ENCODE measurements around the gene OPCML. TPM values are rescaled to one million over a fixed set of nuclear protein-coding genes. Genes with fewer than 3 reads are reported as not detected.

The OPCML gene
- total RNA-seq, 2 donors from 2014 or later, result 0.60 to 1.3 TPM

DNA sequence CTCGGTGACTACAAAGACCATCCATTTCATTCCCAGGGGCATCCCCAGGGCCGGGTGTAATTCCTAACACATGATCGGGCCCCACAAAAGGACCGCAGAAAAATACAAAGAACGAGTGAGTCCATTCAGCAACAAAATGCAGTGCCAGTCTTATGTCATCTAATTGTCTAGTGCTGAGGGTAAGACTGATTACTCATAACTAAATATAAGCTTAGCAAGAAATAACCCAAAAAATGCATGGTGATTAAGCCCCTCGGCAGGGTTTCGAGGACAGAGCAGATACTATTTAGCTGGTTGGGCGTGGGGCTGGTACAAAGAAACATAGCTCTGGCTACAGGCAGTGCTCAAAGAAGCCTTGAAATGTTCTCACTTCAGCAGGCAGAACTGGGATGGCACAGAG is 1078.9 kb downstream of the OPCML start:
- intact Hi-C loops (cut with DNase I), result no loop called here
- DNase-seq (ENCODE audit: low spot score), result no peak

DNA sequence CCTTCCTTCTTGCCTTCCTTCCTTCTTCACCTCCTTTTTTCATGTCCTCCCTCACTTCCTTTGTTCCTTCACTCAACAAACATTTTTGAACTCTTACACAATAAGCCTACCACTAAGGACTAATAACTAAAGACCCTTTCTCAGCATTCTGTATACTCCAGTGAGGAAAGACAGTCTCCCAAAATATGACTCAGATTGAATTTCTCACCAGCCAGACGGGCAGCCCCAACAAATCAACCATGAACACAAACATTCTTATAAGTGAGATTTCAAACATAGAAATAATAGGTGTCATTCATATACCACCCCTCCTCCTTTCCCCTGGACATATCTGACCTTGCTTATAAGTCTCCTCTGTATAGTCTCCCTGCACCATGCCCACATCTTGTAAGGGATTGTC is 1079.7 kb downstream of the OPCML start:
- no peak for DNase-seq (ENCODE audit: low spot score)
- intact Hi-C loops (cut with DNase I), result no loop called here

GRCh38 chr11:132451942-132452601 is 1080.2 kb downstream of the OPCML start:
- intact Hi-C loops (cut with DNase I), result no loop called here
- no peak for DNase-seq (ENCODE audit: low spot score)

GRCh38 chr11:132450631-132451030 is 1081.7 kb downstream of the OPCML start:
- DNase-seq (ENCODE audit: low spot score), result no peak
- intact Hi-C loops (cut with DNase I), result no loop called here

- intact Hi-C loops (cut with DNase I), result no loop called here
- DNase-seq (ENCODE audit: low spot score), result no peak
These were observed 1083.8 kb downstream of the OPCML start for GRCh38 chr11:132448334-132448995.

GRCh38 chr11:132447761-132448160 is 1084.5 kb downstream of the OPCML start:
- no peak for DNase-seq (ENCODE audit: low spot score)
- intact Hi-C loops (cut with DNase I), result no loop called here

GRCh38 chr11:132445859-132446291 is 1086.4 kb downstream of the OPCML start:
- intact Hi-C loops (cut with DNase I), result no loop called here

GRCh38 chr11:132444911-132445310 is 1087.4 kb downstream of the OPCML start:
- intact Hi-C loops (cut with DNase I), result no loop called here
- no peak for DNase-seq (ENCODE audit: low spot score)

More at GRCh38 chr11:132445859-132446291, 1086.4 kb downstream of the OPCML start:
- DNase-seq (ENCODE audit: low spot score), result no peak

DNA sequence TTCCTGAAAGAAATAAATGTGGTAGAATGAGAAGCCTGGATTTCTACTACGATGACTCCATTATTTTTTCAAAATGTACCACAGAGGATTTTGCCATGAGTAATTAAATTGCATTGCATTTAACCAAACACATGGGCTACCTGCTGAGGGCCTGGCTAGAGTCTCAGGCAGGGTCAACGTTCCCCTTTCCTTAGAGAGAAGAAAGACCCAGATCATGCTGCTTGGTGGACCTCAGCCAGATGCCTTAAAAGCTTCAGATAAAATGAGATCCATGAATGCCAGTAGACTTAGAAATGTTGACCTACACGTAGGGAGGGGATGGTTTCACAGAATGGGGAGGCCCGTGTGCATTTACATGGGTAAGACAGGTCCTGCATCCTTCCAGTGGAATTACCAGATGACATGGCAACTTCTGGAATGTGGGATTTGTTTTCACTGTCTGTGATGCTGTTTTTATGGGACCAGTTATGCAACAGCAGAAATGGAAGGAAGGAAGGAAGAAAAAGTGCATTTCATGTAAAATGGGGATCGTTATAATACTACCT is 1092.5 kb downstream of the OPCML start:
- intact Hi-C loops (cut with DNase I), result loop anchor here in 1 of 2 donors (5.0 kb wide), 1 partner anchor 893 kb away; no protein-coding TSS in a partner anchor
- DNase-seq (ENCODE audit: low spot score), result no peak

DNA sequence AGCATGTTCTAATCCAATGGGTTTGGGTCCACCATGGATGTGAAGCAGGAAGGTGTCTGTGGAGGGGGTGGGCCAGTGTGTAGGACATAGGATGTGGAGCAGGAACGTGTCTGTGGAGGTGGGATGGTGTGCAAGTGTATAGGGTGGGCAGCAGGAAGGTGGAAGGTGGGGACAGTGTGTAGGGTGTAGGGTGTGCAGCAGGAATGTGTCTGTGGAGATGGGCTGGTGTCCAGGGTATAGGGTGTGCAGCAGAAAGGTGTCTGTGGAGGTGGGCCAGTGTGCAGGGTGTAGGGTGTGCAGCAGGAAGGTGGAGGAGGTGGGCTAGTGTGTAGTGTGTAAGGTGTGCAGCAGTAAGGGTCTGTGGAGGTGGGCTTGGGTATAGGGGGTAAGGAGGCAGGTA is 1093.9 kb downstream of the OPCML start:
- no peak for DNase-seq (ENCODE audit: low spot score)
- intact Hi-C loops (cut with DNase I), result loop anchor here in 1 of 2 donors (5.0 kb wide), 1 partner anchor 894 kb away; no protein-coding TSS in a partner anchor

GRCh38 chr11:132430429-132431062 is 1101.8 kb downstream of the OPCML start:
- DNase-seq (ENCODE audit: low spot score), result no peak
- intact Hi-C loops (cut with DNase I), result no loop called here

GRCh38 chr11:132429685-132430084 is 1102.6 kb downstream of the OPCML start:
- DNase-seq (ENCODE audit: low spot score), result no peak
- intact Hi-C loops (cut with DNase I), result no loop called here

GRCh38 chr11:132427611-132428010 is 1104.7 kb downstream of the OPCML start:
- intact Hi-C loops (cut with DNase I), result loop anchor here in 1 of 2 donors (2.0 kb wide), 1 partner anchor 37 kb away; no protein-coding TSS in a partner anchor
- no peak for DNase-seq (ENCODE audit: low spot score)

DNA sequence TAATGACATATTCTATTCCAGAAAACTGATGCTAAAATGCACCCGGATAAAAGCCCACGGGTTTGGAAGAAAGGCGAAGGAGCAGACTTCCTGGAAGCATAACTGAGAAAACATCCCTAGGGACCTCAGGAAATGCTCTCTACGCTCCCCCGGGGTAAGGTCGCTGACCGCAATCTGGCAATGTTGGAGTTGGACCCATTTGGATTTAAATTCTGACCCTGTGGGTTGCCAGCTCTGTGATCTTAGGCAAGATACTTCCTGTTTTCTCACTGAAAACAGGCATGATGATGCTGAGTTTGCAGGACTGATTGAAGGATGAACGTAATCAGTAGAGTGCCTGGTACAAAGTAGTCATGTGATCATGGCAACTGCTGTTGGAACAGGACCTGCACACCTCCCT is 1107.9 kb downstream of the OPCML start:
- DNase-seq (ENCODE audit: low spot score), result no peak
- intact Hi-C loops (cut with DNase I), result no loop called here

- intact Hi-C loops (cut with DNase I), result no loop called here
- DNase-seq (ENCODE audit: low spot score), result no peak
These were observed 1109.0 kb downstream of the OPCML start for GRCh38 chr11:132423266-132423665.

DNA sequence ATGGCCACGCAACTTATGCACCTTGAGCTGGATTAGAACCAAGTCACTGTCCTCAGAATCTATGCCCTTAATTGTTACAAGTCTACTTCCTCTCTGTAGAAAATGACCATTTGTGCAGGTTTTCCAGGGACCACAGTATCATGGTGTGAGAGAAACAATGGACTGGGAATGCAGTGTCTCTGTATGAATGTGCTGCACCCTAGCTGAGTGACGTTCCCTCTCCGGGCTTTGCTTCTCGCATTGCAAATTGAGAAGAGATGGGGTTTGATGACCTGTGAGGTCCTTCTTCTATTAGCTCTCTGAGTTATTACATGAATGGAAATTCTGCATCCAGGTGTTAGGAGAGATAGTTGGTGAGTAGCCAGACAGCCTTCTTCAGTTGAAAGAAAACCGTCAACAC is 1109.6 kb downstream of the OPCML start:
- DNase-seq (ENCODE audit: low spot score), result no peak
- intact Hi-C loops (cut with DNase I), result no loop called here

GRCh38 chr11:132421555-132421954 is 1110.7 kb downstream of the OPCML start:
- DNase-seq (ENCODE audit: low spot score), result no peak
- intact Hi-C loops (cut with DNase I), result no loop called here

DNA sequence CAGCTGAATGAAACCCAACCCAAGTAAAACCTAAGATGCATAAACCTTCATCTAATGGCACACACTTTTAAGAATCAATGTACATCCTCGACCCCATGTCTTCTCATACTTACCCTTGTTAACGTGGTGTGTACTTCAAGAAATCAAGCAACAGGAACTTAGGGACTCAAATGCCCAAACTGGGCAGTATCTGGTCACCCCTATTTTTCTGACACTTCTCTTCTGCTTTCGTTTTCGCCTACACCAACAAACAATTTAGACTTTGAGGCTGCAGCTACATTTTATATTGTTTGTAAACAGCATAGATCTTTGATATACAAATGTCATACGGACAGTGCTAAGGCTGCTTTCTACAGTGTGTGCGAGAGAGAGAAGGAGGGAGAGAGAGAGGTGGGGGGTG is 1117.8 kb downstream of the OPCML start:
- intact Hi-C loops (cut with DNase I), result no loop called here
- no peak for DNase-seq (ENCODE audit: low spot score)

- intact Hi-C loops (cut with DNase I), result no loop called here
- DNase-seq (ENCODE audit: low spot score), result no peak
These were observed 1121.9 kb downstream of the OPCML start for GRCh38 chr11:132410383-132410782.

All from posterior vena cava (tissue), 2 donors.